HG03139 (cell line): ENCODE measurements around the gene IHH.

Experiments used
- ATAC-seq: cut with Tn5 transposase; IDR thresholded peaks from one replicate; pipeline ENCODE4 v1.9.1; 2021; ENCODE audit not compliant: unreplicated experiment

Gene IHH

DNA sequence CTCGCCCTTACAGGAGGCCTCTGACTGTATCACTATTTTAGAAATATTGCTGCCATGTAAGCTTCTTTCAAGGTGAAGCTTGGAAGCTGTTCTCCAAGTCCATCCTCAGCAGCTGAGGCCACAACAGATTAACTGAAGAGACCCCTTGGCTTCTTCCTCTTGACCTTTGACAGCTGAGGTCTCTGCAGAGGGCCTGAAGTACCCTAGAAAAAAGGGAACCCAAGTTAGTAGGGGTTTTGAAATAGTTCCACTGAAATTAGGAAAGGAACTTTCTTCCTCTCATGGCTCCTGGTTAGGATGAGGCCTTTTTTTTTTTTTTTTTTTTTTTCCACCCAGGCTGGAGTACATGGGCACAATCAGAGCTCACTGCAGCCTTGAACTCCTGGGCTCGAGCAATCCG lies 15.5 kb upstream of the IHH start:
- no peak for ATAC-seq

DNA sequence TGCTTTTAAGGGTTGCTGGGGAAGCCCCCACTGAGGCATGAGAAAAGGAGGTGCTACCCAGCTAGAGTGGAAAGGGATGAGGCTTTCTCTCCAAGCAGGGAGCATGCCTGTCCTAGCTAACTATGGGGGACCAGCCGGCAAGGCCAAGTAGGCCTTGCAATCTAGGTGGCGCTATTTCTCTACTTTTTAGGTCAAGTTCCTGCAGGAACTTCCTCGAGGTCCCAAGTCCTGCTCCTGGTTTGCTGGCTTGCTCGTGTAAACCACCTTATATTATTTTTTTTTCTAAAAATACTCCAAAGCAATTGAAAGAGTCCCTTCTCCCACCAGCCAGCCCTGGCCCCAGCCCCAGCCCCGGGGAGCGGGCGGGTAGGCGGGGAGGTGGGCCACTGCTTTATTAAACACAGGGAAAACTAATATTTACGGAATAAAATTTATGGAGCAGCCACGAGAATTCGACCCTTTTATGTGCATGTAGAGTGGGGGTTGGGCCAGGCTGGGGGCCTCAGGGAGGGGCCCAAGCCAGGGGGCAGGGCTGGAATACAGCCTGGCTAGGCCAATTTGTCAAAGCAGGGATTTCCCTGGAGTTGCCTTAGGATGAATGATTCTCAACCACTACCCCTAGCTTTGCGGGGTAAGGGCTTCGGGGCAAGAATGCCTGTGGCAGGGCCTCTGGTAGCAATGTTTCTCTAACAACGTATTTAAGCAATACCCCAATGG lies 12.8 kb upstream of the IHH start:
- ATAC-seq = no peak

- ATAC-seq = no peak
Measured at GRCh38 chr2:219072741-219073250, 12.1 kb upstream of the IHH start.

DNA sequence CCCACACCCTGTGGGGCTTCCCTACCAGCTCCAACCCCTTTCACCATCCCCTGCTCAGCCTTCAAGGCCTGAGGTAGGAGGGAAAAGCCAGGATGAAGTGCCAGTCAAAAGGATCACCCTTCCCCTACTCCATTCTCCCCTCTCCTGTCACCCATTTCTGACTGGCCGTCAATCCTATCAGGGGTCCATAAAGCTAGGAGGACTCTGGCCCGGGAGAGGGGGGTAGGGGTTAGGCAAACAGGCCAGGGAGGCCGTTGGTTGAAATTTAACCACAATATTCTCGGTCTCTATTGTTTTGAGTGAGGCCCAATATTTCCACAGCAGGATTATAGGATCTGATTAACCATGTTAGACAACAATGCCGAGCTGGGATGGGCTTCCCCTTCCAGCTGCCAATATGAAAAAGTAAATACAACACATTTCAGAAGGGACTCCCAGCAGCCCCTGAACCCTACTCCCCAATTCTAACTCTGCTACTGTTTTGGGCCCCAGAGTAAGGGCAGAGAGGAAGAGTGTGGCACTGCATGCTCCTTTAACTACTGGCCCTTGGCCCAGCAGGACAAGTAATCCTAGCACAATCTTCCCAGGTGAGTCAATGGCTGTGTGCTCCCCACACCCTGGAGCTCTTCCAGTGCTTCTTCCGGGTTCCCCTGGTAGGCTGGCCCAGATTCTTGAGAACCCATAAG lies 10.6 kb upstream of the IHH start:
- no peak for ATAC-seq

- ATAC-seq = no peak
Measured at GRCh38 chr2:219065484-219065883, 4.8 kb upstream of the IHH start.

- no peak for ATAC-seq
Measured at GRCh38 chr2:219062081-219062480, 1.4 kb upstream of the IHH start.

GRCh38 chr2:219059725-219060682 lies 717 bp downstream of the IHH start:
- ATAC-seq = no peak

DNA sequence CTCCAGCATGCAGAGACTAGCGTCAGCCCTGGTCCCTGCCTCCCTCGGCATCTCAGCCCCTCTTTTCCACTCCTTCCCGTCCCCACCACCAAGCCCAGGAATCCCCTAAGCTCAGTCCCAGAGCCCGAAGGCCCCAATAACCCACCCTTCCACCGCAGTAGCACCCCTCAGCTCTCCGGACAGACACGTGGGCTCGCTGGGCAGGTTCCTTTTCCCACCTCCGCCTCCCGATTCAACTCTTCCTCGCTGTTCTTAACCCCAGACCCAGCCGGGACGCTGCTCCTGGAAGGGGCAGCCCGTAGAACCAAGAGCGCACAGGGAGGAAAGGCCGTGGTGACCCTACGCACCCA lies 1.4 kb downstream of the IHH start:
- no peak for ATAC-seq

DNA sequence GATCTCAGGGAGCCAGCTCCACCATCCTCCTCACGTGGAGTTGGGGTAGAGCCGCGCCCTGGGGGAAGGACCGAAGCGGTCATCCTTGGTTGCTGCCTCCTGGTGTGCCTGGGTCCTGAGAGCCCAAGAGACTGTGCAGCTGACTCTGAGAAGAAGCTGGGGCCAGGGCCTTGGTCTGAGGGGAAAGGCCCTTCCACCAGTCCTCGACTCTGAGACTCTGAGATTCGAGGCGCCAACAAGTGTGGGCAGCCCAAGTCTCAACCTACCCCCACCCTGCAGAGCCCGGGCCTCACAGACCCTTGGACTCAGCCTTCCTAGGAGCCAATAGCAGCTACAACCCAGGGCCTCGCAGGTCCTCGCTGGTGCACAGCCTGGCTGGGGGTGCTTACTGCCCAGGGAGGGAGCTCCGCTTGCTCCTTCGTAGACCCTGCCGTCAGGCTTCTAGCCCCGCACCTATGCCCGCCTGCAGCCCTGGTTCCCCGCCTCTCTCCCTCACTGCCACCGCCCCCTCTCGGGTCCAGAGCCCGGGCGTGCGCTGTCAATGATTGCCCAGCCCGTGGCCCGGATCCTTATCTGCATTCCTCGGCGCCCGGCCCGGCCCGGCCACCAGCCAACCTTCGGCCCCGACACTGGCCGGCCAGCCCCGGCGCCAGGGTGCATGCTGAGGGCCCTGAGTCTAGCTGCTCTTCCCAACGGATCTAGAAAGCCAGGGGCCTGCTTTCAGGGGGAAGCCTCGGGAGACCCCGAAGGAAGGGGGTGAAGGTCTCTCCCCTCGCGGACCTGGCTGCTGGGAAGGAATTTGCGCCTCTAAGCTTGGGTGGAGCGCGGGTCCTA lies 2.0 kb downstream of the IHH start:
- no peak for ATAC-seq

DNA sequence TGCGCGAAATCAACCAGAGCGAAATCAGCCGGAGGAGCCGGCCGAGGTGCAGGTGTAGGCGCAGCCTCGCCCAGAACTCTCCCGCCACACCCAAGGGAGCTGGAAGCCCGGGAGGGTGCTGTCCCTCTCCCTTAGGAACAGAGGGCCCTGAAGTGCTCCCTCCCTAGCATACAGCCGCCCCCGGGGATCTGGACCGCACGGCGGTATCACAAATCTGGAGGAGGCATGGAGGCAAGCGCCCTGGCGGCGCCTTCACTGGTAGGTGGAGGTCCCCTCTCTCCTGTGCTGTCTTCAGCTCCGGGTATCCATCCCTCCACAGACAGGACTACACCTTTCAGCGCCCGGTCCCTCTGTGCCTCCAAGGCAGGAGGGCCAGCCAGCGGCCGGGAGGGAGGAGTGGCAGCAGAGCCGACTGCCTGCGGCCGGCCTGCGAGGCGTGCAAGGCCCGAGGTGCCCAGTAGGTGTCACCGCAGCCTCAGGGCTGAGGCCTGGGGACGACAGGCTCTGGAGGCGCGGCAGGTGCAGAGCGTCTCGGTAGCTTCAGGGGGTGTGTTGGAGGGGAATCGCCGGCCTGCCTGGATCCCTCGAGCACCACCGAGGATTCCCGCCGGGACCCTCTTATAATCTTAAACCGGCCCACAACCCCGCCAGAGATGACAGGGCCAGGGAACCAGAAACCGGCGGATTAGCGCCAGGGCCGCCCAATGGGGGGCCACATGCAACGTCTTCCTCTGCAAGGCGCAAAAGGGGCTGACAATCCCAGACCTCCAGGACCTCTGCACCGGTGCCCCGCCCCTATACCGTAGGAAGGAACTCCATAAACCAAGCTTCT lies 2.8 kb downstream of the IHH start:
- ATAC-seq = peak; percentile 87

GRCh38 chr2:219056896-219057708 lies 3.6 kb downstream of the IHH start:
- no peak for ATAC-seq

- no peak for ATAC-seq
Measured at GRCh38 chr2:219056176-219056895, 4.4 kb downstream of the IHH start.

DNA sequence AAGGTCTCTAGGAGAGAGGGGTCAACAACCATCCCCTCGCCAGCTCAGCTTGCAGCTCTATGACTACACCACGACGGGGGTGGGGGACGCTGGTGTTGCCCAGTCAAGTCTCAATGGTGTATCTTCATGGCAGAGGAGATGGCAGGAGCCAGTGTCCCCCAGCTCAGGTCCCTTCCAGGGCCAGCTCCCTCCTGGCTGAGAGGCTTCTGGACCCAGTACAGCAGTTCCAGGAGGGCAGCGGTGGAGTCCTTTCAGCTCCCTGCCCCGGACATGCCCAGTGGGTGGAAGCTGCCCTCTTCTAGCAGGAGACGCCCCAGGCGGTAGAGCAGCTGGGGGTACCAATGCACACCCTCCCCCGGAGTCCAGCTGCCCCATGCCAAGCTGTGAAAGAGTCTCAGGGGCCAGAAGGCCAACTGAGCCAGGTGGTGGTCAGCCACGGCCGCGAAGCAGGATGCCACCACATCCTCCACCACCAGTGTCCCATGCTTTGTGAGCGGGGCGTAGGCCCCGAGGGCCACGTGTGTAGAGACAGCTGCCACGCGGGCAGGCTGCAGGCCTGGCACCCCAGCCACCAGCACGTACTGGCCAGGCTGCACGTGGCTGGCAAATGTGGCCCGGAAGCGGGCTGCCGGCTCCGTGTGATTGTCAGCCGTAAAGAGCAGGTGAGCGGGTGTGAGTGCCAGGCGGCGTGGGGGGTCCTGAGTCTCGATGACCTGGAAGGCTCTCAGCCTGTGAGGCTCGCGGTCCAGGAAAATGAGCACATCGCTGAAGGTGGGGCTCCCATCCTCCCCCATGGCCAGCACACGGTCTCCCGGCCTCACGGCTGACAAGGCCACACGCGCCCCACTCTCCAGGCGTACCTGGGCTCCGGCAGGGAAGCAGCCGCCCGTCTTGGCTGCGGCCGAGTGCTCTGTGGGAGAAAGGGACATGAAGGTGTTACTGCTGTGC lies 5.5 kb downstream of the IHH start:
- no peak for ATAC-seq

DNA sequence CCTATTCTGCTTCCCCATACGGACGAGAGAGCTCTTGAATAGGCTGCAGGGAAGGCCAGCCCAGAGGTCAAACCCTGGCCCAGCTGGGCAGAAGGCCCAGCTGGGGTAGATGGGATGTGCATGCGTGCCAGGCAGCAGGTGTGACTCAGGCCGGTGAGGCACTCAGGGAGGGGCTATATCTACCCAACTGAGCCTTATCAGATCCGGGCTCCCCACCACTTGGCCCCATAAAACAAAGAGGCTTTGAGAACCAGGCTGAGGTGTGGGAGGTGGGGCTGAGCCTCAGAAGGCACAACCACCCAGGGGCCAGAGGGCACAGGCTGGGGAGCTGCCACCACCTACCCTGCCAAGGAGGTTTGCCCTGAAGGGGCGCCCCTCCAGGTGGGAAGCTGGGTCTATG lies 11.4 kb downstream of the IHH start:
- ATAC-seq = no peak

DNA sequence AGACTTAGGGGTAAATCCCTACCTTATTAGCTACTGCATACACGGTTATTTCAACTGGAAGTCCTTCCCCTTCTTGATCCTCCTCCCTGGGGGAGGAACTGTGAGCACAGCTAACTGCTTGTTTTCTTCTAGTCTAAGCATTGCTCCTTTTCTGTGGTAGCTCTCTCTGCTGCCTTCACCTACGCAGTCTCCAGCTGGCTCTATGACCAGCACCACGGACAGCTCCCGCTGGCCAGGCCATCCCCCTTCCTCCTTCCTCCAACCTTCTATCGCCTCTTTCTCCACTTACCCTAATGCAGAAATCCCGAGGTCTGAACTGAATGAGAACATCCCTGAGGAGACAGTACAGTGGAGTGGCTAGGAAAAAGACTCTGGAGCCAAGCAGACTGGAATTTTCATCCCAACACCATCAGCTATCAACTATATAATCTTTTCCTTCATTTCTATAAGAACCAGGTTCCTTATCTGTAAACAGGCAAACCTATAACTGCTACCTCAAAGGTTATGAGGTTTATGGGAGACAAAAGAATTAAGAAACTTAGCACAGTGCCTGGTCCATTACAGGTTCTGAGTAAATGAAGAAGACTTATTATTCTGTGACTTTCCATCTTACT lies 14.7 kb downstream of the IHH start:
- ATAC-seq = no peak

GRCh38 chr2:219042750-219043149 lies 18.0 kb downstream of the IHH start:
- no peak for ATAC-seq

- ATAC-seq = no peak
Measured at GRCh38 chr2:219042157-219042556, 18.6 kb downstream of the IHH start.
